Activated naive CD8-positive, alpha-beta T cell treated with anti-CD3 and anti-CD28 coated beads, Interleukin-2, amount 50 U/mL, for 24 hours (primary cell): ENCODE data around the gene KLHL1.
"Not testable (repeated sequence)": the region's sequence is repeated elsewhere in the genome, so short reads cannot be mapped to it uniquely, and the experiment has no call there.

Source experiments
- ATAC-seq: fragments of 150-1000 bp; cut with Tn5 transposase; one replicate; pipeline ENCODE4 v1.10.0; 2021
- DNase-seq: peaks from one replicate; pipeline ENCODE4 v3.0.0; 2021
- H3K27ac Mint-ChIP-seq: one replicate; pipeline ENCODE4 v1.8.0; 2021; ENCODE audit warnings: mild to moderate bottlenecking, mixed read lengths
- H3K27me3 Mint-ChIP-seq: one replicate; pipeline ENCODE4 v1.8.0; 2021; ENCODE audit warnings: mixed read lengths
- H3K36me3 Mint-ChIP-seq: one replicate; pipeline ENCODE4 v1.8.0; 2021; ENCODE audit warnings: low read depth, mixed read lengths
- H3K4me1 Mint-ChIP-seq: one replicate; pipeline ENCODE4 v1.8.0; 2021; ENCODE audit warnings: mixed read lengths
- H3K4me3 Mint-ChIP-seq: one replicate; pipeline ENCODE4 v1.8.0; 2021; ENCODE audit warnings: mild to moderate bottlenecking, moderate library complexity, mixed read lengths
- H3K9me3 Mint-ChIP-seq: one replicate; pipeline ENCODE4 v1.8.0; 2021; ENCODE audit warnings: mixed read lengths

KLHL1 gene

GRCh38 chr13:70108356-70109105, at the start of gene KLHL1:
KLHL1 (minus strand) TSS chr13:70108452; CDS start chr13:70107699, 753 bp downstream.
- no peaks in the 10 kb centered on the region for H3K4me1 Mint-ChIP-seq
- ATAC-seq (no peak), DNase-seq (no peak)
- H3K4me3 Mint-ChIP-seq, result no peak within 1 kb of the TSS
- no peaks in the 10 kb centered on the region for H3K36me3 Mint-ChIP-seq
- H3K9me3 Mint-ChIP-seq, result peaks cover 5% of the 10 kb centered on the region
- peaks cover 2% of the 10 kb centered on the region for H3K27me3 Mint-ChIP-seq
- H3K27ac Mint-ChIP-seq, result no peak within 1 kb of the TSS

GRCh38 chr13:70142658-70143057, 34.4 kb upstream of the KLHL1 start:
- not testable (repeated sequence) for H3K4me1 Mint-ChIP-seq, H3K27ac Mint-ChIP-seq, ATAC-seq, H3K36me3 Mint-ChIP-seq, H3K9me3 Mint-ChIP-seq, H3K4me3 Mint-ChIP-seq, H3K27me3 Mint-ChIP-seq, DNase-seq

- H3K27me3 Mint-ChIP-seq, result no peaks in the 10 kb centered on the region
- DNase-seq, result no peak
- no peak overlapping the region for H3K27ac Mint-ChIP-seq
- H3K4me1 Mint-ChIP-seq, result no peaks in the 10 kb centered on the region
- H3K36me3 Mint-ChIP-seq, result no peaks in the 10 kb centered on the region
- peaks cover 9% of the 10 kb centered on the region for H3K9me3 Mint-ChIP-seq
- no peak overlapping the region for H3K4me3 Mint-ChIP-seq
- no peak for ATAC-seq
Measured at GRCh38 chr13:70128098-70128497, 19.8 kb upstream of the KLHL1 start.

GRCh38 chr13:70125693-70126092, 17.4 kb upstream of the KLHL1 start:
- Mint-ChIP-seq H3K36me3 (no peaks in the 10 kb centered on the region), H3K9me3 (peaks cover 15% of the 10 kb centered on the region), H3K4me3 (no peak overlapping the region), H3K27ac (no peak overlapping the region), H3K27me3 (no peaks in the 10 kb centered on the region), H3K4me1 (no peaks in the 10 kb centered on the region)
- ATAC-seq, result no peak
- DNase-seq, result no peak

GRCh38 chr13:70117338-70117905, 9.2 kb upstream of the KLHL1 start:
- no peak for ATAC-seq
- H3K4me3 Mint-ChIP-seq, result no peak overlapping the region
- H3K9me3 Mint-ChIP-seq, result peaks cover 14% of the 10 kb centered on the region
- no peak overlapping the region for H3K27ac Mint-ChIP-seq
- DNase-seq, result no peak
- no peaks in the 10 kb centered on the region for H3K27me3 Mint-ChIP-seq
- H3K36me3 Mint-ChIP-seq, result no peaks in the 10 kb centered on the region
- H3K4me1 Mint-ChIP-seq, result no peaks in the 10 kb centered on the region

GRCh38 chr13:70107498-70108281, 562 bp downstream of the KLHL1 start, which contains the start of gene ATXN8OS:
ATXN8OS (plus strand) TSS chr13:70107826.
- Mint-ChIP-seq H3K4me3 (no peak within 1 kb of the TSS), H3K27me3 (peaks cover 2% of the 10 kb centered on the region), H3K9me3 (peaks cover 10% of the 10 kb centered on the region), H3K36me3 (no peaks in the 10 kb centered on the region), H3K4me1 (no peaks in the 10 kb centered on the region), H3K27ac (no peak within 1 kb of the TSS)
- no peak for ATAC-seq
- no peak for DNase-seq

GRCh38 chr13:70107125-70107497, 1.1 kb downstream of the KLHL1 start:
- Mint-ChIP-seq H3K4me1 (no peaks in the 10 kb centered on the region), H3K36me3 (no peaks in the 10 kb centered on the region), H3K27me3 (peaks cover 2% of the 10 kb centered on the region), H3K9me3 (peaks cover 10% of the 10 kb centered on the region), H3K27ac (no peak overlapping the region), H3K4me3 (no peak overlapping the region)
- DNase-seq (no peak), ATAC-seq (no peak)

- no peak for DNase-seq
- Mint-ChIP-seq H3K4me3 (no peak overlapping the region), H3K9me3 (peaks cover 10% of the 10 kb centered on the region), H3K27ac (no peak overlapping the region), H3K36me3 (no peaks in the 10 kb centered on the region), H3K4me1 (no peaks in the 10 kb centered on the region), H3K27me3 (peaks cover 2% of the 10 kb centered on the region)
- ATAC-seq, result no peak
Measured at GRCh38 chr13:70104481-70104880, 3.8 kb downstream of the KLHL1 start.

GRCh38 chr13:70098669-70099068, 9.6 kb downstream of the KLHL1 start:
- Mint-ChIP-seq H3K27ac (no peak overlapping the region), H3K27me3 (no peaks in the 10 kb centered on the region), H3K9me3 (peaks cover 11% of the 10 kb centered on the region), H3K36me3 (no peaks in the 10 kb centered on the region), H3K4me1 (no peaks in the 10 kb centered on the region), H3K4me3 (no peak overlapping the region)
- no peak for ATAC-seq
- DNase-seq, result no peak

- no peak overlapping the region for H3K27ac Mint-ChIP-seq
- DNase-seq (no peak), ATAC-seq (no peak)
- no peak overlapping the region for H3K4me3 Mint-ChIP-seq
- no peaks in the 10 kb centered on the region for H3K36me3 Mint-ChIP-seq
- H3K27me3 Mint-ChIP-seq, result no peaks in the 10 kb centered on the region
- H3K4me1 Mint-ChIP-seq, result no peaks in the 10 kb centered on the region
- peaks cover 12% of the 10 kb centered on the region for H3K9me3 Mint-ChIP-seq
Measured at GRCh38 chr13:70090036-70090723, 18.1 kb downstream of the KLHL1 start.

GRCh38 chr13:70088926-70089325, 19.3 kb downstream of the KLHL1 start:
- DNase-seq, result no peak
- Mint-ChIP-seq H3K27me3 (no peaks in the 10 kb centered on the region), H3K36me3 (no peaks in the 10 kb centered on the region), H3K27ac (no peak overlapping the region), H3K4me1 (no peaks in the 10 kb centered on the region), H3K9me3 (peaks cover 13% of the 10 kb centered on the region), H3K4me3 (no peak overlapping the region)
- ATAC-seq, result no peak

- no peaks in the 10 kb centered on the region for H3K4me1 Mint-ChIP-seq
- H3K9me3 Mint-ChIP-seq, result peaks cover 9% of the 10 kb centered on the region
- no peaks in the 10 kb centered on the region for H3K36me3 Mint-ChIP-seq
- no peak overlapping the region for H3K4me3 Mint-ChIP-seq
- no peaks in the 10 kb centered on the region for H3K27me3 Mint-ChIP-seq
- H3K27ac Mint-ChIP-seq, result no peak overlapping the region
- no peak for DNase-seq
- no peak for ATAC-seq
Measured at GRCh38 chr13:70087247-70087646, 21.0 kb downstream of the KLHL1 start.

GRCh38 chr13:70080012-70080411, 28.2 kb downstream of the KLHL1 start:
- no peaks in the 10 kb centered on the region for H3K27me3 Mint-ChIP-seq
- H3K36me3 Mint-ChIP-seq, result no peaks in the 10 kb centered on the region
- no peak overlapping the region for H3K27ac Mint-ChIP-seq
- DNase-seq (no peak), ATAC-seq (no peak)
- H3K4me3 Mint-ChIP-seq, result no peak overlapping the region
- H3K4me1 Mint-ChIP-seq, result no peaks in the 10 kb centered on the region
- peaks cover 14% of the 10 kb centered on the region for H3K9me3 Mint-ChIP-seq

GRCh38 chr13:70054572-70054971, 53.7 kb downstream of the KLHL1 start:
- ATAC-seq, result no peak
- no peak overlapping the region for H3K27ac Mint-ChIP-seq
- no peak for DNase-seq
- no peak overlapping the region for H3K4me3 Mint-ChIP-seq
- H3K9me3 Mint-ChIP-seq, result peaks cover 19% of the 10 kb centered on the region
- H3K36me3 Mint-ChIP-seq, result no peaks in the 10 kb centered on the region
- H3K4me1 Mint-ChIP-seq, result no peaks in the 10 kb centered on the region
- H3K27me3 Mint-ChIP-seq, result no peaks in the 10 kb centered on the region
